Caco-2 (cell line): Measurements from ENCODE around the gene MVB12B. TPM values are rescaled to one million over a fixed set of nuclear protein-coding genes. Genes with fewer than 3 reads are reported as not detected.

Source experiments
- BruUV-seq: library from RNA; stranded (reverse); fragments of 400-500 nt; replicated peaks from 2 replicates; lab custom pipeline; 2021; lab: Mats Ljungman, UMichigan
- CTCF ChIA-PET: fragments of 300-600 bp; sonication (Branson Sonifier 250); formaldehyde crosslinking; loops from one replicate; lab custom pipeline; 2022; ENCODE audit warnings: antibody characterized with exemption; lab: Charles Lee
- POLR2A ChIA-PET: fragments of 300-600 bp; sonication (Branson Sonifier 250); formaldehyde crosslinking; loops from one replicate; lab custom pipeline; 2022; ENCODE audit warnings: antibody characterized with exemption; lab: Charles Lee
- DNase-seq, 2 experiments: peaks; one replicate each; pipeline versions ENCODE4 v3.0.0 to v3.0.0-alpha.2; 2020 to 2022
- H3K27me3 ChIP-seq: replicated peaks from 2 replicates; pipeline ENCODE4 v1.6.0; 2011; ENCODE audit warnings: low read length; ENCODE audit not compliant: control insufficient read depth, insufficient read depth
- H3K36me3 ChIP-seq: 2 replicates; pipeline ENCODE4 v1.5.1; 2011; ENCODE audit warnings: low read length; ENCODE audit not compliant: control insufficient read depth, insufficient read depth
- H3K4me1 ChIP-seq: fragments of 250-450 bp; sonication (Bioruptor Pico); 2 replicates; pipeline ENCODE4 v1.5.1; 2020; ENCODE audit warnings: mild to moderate bottlenecking
- H3K4me3 ChIP-seq: 2 replicates; pipeline ENCODE4 v1.5.1; 2011; ENCODE audit warnings: low read depth, mild to moderate bottlenecking, control low read depth, low read length
- H3K9me3 ChIP-seq: fragments of 250-450 bp; sonication (Bioruptor Pico); 2 replicates; pipeline ENCODE4 v1.5.1; 2020; ENCODE audit warnings: mild to moderate bottlenecking, moderate library complexity
- H3K27ac Mint-ChIP-seq: one replicate; pipeline ENCODE4 v1.8.0; 2022; ENCODE audit warnings: mixed read lengths; ENCODE audit not compliant: unreplicated experiment
- H3K27me3 Mint-ChIP-seq: one replicate; pipeline ENCODE4 v1.8.0; 2022; ENCODE audit warnings: mixed read lengths; ENCODE audit not compliant: insufficient read depth, unreplicated experiment
- H3K36me3 Mint-ChIP-seq: one replicate; pipeline ENCODE4 v1.8.0; 2022; ENCODE audit warnings: mild to moderate bottlenecking, mixed read lengths; ENCODE audit not compliant: insufficient read depth, unreplicated experiment
- H3K4me1 Mint-ChIP-seq: one replicate; pipeline ENCODE4 v1.8.0; 2022; ENCODE audit warnings: low read depth, mixed read lengths; ENCODE audit not compliant: unreplicated experiment
- H3K4me3 Mint-ChIP-seq: one replicate; pipeline ENCODE4 v1.8.0; 2022; ENCODE audit warnings: mild to moderate bottlenecking, moderate library complexity, mixed read lengths; ENCODE audit not compliant: unreplicated experiment
- H3K9me3 Mint-ChIP-seq: one replicate; pipeline ENCODE4 v1.8.0; 2022; ENCODE audit warnings: mixed read lengths; ENCODE audit not compliant: unreplicated experiment
- intact Hi-C: fragments of 100-400 bp; cut with micrococcal nuclease; formaldehyde crosslinking; loops from one replicate; pipeline ENCODE4 v1.10.0; 2022; ENCODE audit not compliant: unreplicated experiment
- total RNA-seq: library from RNA; stranded (reverse); gene quantifications from 2 replicates; pipeline ENCODE4 v1.2.3, GENCODE V29; 2022
- TF ChIP-seq, protein P1 (sequence below), 2 experiments: fragments of 200-600 bp in 1 of 2; IDR thresholded peaks; 1 replicate in 1 of 2; 2 replicates in 1 of 2; pipeline versions ENCODE4 v1.5.1 to v1.8.0; 2011 to 2022; ENCODE audit warnings: antibody characterized with exemption in 1 of 2, control low read depth in 1 of 2, inconsistent platforms in 1 of 2, low read depth in 1 of 2, low read length in 1 of 2, mild to moderate bottlenecking in 1 of 2, moderate library complexity in 1 of 2; ENCODE audit not compliant: insufficient read depth in 1 of 2, severe bottlenecking in 1 of 2, unreplicated experiment in 1 of 2

The MVB12B gene
- total RNA-seq, 1 experiment from 2014 or later, result 24.4 TPM

DNA sequence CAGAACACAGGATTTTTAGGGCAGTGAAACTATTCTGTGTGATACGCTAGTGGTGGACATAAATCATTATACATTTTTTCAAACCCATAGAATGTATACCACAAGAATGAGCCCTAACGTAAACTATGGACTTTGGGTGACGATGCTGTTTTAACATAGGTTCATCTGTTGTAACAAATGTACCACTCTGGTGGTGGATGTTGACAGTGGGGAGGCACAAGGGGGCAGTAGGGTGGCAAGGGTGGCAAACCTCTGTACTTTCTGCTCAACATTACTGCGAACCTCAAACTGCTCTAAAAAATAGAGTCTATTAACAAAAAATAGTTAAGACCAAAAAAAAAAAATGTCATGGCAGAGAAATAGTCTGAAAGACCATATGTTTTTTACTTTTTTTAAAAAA, 9.1 kb upstream of the MVB12B start:
- H3K27me3 Mint-ChIP-seq, result no peaks in the 10 kb centered on the region
- no peak overlapping the region for H3K4me3 ChIP-seq
- POLR2A ChIA-PET, result no interaction called here
- H3K36me3 Mint-ChIP-seq, result no peaks in the 10 kb centered on the region
- TF ChIP-seq, protein P1, sequence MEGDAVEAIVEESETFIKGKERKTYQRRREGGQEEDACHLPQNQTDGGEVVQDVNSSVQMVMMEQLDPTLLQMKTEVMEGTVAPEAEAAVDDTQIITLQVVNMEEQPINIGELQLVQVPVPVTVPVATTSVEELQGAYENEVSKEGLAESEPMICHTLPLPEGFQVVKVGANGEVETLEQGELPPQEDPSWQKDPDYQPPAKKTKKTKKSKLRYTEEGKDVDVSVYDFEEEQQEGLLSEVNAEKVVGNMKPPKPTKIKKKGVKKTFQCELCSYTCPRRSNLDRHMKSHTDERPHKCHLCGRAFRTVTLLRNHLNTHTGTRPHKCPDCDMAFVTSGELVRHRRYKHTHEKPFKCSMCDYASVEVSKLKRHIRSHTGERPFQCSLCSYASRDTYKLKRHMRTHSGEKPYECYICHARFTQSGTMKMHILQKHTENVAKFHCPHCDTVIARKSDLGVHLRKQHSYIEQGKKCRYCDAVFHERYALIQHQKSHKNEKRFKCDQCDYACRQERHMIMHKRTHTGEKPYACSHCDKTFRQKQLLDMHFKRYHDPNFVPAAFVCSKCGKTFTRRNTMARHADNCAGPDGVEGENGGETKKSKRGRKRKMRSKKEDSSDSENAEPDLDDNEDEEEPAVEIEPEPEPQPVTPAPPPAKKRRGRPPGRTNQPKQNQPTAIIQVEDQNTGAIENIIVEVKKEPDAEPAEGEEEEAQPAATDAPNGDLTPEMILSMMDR (IDR thresholded peaks at IDR 0.05; ENCODE audit: insufficient read depth in 1 of 2, low read depth in 1 of 2, low read length in 1 of 2, severe bottlenecking in 1 of 2, unreplicated experiment in 1 of 2), result no peak
- BruUV-seq, result no TSS peak
- no peaks in the 10 kb centered on the region for H3K9me3 Mint-ChIP-seq
- no peak overlapping the region for H3K27ac Mint-ChIP-seq
- H3K9me3 ChIP-seq, result no peaks in the 10 kb centered on the region
- no peak for DNase-seq
- H3K27me3 ChIP-seq, result no peaks in the 10 kb centered on the region
- no peaks in the 10 kb centered on the region for H3K36me3 ChIP-seq
- no peaks in the 10 kb centered on the region for H3K4me1 ChIP-seq
- CTCF ChIA-PET, result interaction anchor here (0.7 kb wide), 1 partner anchor 81 kb away, joined by 4 read pairs; no protein-coding TSS in a partner anchor
- no peak overlapping the region for H3K4me3 Mint-ChIP-seq
- H3K4me1 Mint-ChIP-seq, result no peaks in the 10 kb centered on the region
- intact Hi-C loops, result no loop called here

DNA sequence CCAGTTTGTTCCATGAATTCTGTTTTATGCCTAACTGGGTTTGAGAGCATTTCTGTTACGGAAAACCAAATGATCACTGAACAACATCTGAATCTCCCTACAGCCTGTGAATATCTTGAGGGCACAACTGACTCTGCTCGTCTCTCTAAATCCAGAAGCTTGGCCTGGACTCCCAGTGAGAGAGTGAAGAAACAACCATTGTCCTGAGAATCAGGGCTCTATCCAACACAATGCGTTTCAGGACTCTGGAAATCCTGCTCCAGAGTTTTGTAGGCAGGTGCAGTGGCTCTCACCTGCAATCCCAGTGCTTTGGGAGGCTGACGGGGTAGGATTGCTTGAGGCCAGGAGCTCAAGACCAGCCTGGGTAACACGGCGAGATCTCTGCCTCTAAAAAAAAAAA, 7.8 kb upstream of the MVB12B start:
- no peak overlapping the region for H3K27ac Mint-ChIP-seq
- TF ChIP-seq, protein P1 (IDR thresholded peaks at IDR 0.05; ENCODE audit: insufficient read depth in 1 of 2, low read depth in 1 of 2, low read length in 1 of 2, severe bottlenecking in 1 of 2, unreplicated experiment in 1 of 2), result no peak
- no peak overlapping the region for H3K4me3 ChIP-seq
- H3K36me3 ChIP-seq, result no peaks in the 10 kb centered on the region
- H3K4me1 ChIP-seq, result no peaks in the 10 kb centered on the region
- H3K9me3 Mint-ChIP-seq, result no peaks in the 10 kb centered on the region
- H3K27me3 ChIP-seq, result no peaks in the 10 kb centered on the region
- no peaks in the 10 kb centered on the region for H3K4me1 Mint-ChIP-seq
- ChIA-PET POLR2A (no interaction called here), CTCF (no interaction called here)
- intact Hi-C loops, result no loop called here
- DNase-seq, result no peak
- H3K27me3 Mint-ChIP-seq, result no peaks in the 10 kb centered on the region
- BruUV-seq, result no TSS peak
- no peak overlapping the region for H3K4me3 Mint-ChIP-seq
- H3K36me3 Mint-ChIP-seq, result no peaks in the 10 kb centered on the region
- no peaks in the 10 kb centered on the region for H3K9me3 ChIP-seq

DNA sequence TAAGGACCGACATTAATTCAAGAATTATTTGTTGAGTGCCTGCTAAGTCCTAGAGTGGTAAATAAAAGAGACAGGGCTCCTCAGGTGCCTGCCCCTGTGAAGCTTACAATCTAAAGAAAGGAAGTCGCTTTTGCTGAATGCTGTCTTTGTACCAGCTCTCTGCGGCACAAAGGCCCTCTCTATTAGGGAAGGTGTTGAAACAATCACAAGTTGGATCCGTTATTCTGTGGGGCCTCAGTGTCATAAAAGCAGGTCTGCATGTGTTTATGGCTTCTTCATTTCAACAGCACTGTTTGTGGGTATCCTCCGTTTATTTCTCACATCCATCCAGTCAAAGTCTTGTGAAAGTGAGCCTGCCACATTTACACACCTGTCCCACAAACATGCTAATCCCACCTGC, 7.0 kb upstream of the MVB12B start:
- Mint-ChIP-seq H3K4me3 (no peak overlapping the region), H3K27ac (no peak overlapping the region), H3K27me3 (no peaks in the 10 kb centered on the region), H3K36me3 (no peaks in the 10 kb centered on the region), H3K9me3 (no peaks in the 10 kb centered on the region), H3K4me1 (no peaks in the 10 kb centered on the region)
- ChIA-PET CTCF (no interaction called here), POLR2A (no interaction called here)
- Histone ChIP-seq H3K4me3 (no peak overlapping the region), H3K36me3 (no peaks in the 10 kb centered on the region), H3K9me3 (peaks cover 2% of the 10 kb centered on the region), H3K27me3 (no peaks in the 10 kb centered on the region), H3K4me1 (no peaks in the 10 kb centered on the region)
- intact Hi-C loops, result no loop called here
- no TSS peak for BruUV-seq
- DNase-seq, result no peak
- TF ChIP-seq, protein P1 (IDR thresholded peaks at IDR 0.05; ENCODE audit: insufficient read depth in 1 of 2, low read depth in 1 of 2, low read length in 1 of 2, severe bottlenecking in 1 of 2, unreplicated experiment in 1 of 2), result no peak
